Uterus (tissue), 4 donors: Measurements from ENCODE around the gene RAPGEF6. TPM values are rescaled to one million over a fixed set of nuclear protein-coding genes. Genes with fewer than 3 reads are reported as not detected.
"Not testable (repeated sequence)": the region's sequence is repeated elsewhere in the genome, so short reads cannot be mapped to it uniquely, and the experiment has no call there.

Experiments used
- DNase-seq, 2 donors: peaks; one replicate each; pipeline ENCODE4 v3.0.0-alpha.2; 2019 to 2020
- H3K27ac ChIP-seq, 2 donors: fragments of 200-600 bp; sonication (generic); 1 replicate in 1 of 2; 2 replicates in 1 of 2; pipeline ENCODE4 v1.5.1; 2016 to 2018
- H3K27me3 ChIP-seq, 2 donors: fragments of 200-600 bp; sonication (generic); one replicate each; pipeline ENCODE4 v1.5.1; 2018 to 2019; ENCODE audit warnings: control low read depth in 1 of 2
- H3K36me3 ChIP-seq, 2 donors: fragments of 200-600 bp; sonication (generic); one replicate each; pipeline ENCODE4 v1.5.1; 2019; ENCODE audit warnings: control low read depth in 1 of 2
- H3K4me1 ChIP-seq, 2 donors: fragments of 200-600 bp; sonication (generic); one replicate each; pipeline ENCODE4 v1.5.1; 2018 to 2019; ENCODE audit warnings: control low read depth in 1 of 2
- H3K4me3 ChIP-seq, 2 donors: fragments of 200-600 bp; sonication (generic); 1 replicate in 1 of 2; 2 replicates in 1 of 2; pipeline ENCODE4 v1.5.1; 2018 to 2019; ENCODE audit warnings: mild to moderate bottlenecking in 1 of 2
- H3K9me3 ChIP-seq, 2 donors: fragments of 200-600 bp; sonication (generic); one replicate each; pipeline ENCODE4 v1.5.1; 2019; ENCODE audit warnings: control low read depth in 1 of 2
- POLR2A ChIP-seq, 2 donors: fragments of 450-650 bp; IDR thresholded peaks; one replicate each; pipeline ENCODE4 v1.6.1; 2016; ENCODE audit warnings: antibody characterized with exemption in 2 of 2, mild to moderate bottlenecking in 1 of 2, moderate library complexity in 1 of 2
- intact Hi-C: fragments of 100-400 bp; cut with DNase I; formaldehyde crosslinking; loops from one replicate; pipeline ENCODE4 v1.15.1; 2023; ENCODE audit warnings: low total_unique reads
- total RNA-seq, 4 donors: library from RNA; depleted of rRNA in 3 of 4; stranded (reverse); fragments of >200 nt in 3 of 4; gene quantifications; one replicate each; pipeline versions ENCODE4 v1.1.0 to v1.2.4, GENCODE V29; 2014 to 2023
- TF ChIP-seq, protein P1 (sequence below), 4 experiments: fragments of 200-600 bp in 2 of 4; fragments of 450-650 bp in 2 of 4; sonication (generic) in 2 of 4; IDR thresholded peaks; one replicate each; pipeline ENCODE4 v1.5.1; 2016 to 2019; ENCODE audit warnings: antibody characterized with exemption in 4 of 4, mild to moderate bottlenecking in 2 of 4, moderate library complexity in 1 of 4
- donor health status: DM: yes; HTN: yes; CAD: no.

The RAPGEF6 gene
- total RNA-seq, 4 donors from 2014 or later = 11.8 to 36.8 (median 23.4) TPM

GRCh38 chr5:131605086-131605485 is 29.9 kb downstream of the RAPGEF6 start:
- no peak for DNase-seq

DNA sequence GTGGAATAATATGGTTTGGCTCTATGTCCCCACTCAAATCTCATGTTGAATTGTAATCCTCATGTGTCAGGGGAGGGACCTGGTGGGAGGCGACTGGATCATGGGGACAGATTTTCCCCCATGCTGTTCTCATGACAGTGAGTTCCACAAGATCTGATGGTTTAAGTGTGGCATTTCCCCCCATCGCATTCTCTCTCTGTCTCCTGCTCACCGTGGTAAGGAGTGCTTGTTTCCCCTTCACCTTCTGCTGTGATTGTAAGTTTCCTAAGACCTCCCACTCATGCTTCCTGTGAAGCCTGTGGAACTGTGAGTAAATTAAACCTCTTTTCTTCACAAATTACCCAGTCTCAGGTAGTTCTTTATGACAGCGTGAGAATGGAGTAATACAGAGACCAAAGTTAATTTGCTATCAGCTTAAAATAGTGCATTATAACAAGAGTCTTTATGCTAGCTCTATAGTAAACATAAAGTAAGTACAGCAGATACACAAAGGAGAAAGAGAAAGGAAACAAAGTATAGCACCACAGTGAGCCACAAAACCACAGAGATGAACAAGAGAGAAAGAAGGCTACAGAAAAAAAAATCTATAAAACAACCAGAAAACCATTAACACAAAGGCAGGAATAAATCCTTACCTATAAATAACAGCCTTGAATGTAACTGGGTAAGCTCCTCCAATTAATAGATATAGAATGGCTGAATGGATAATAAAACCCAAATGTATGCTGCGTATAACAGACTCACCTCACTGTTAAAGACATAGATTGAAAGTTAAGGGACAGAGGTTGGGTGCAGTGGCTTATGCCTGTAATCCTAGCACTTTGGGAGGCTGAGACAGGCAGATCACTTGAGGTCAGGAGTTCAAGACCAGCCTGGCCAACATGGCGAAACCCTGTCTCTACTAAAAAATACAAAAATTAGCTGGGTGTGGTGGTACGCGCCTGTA is 39.7 kb downstream of the RAPGEF6 start:
- H3K36me3 ChIP-seq = no peaks in the 10 kb centered on the region
- no peak for DNase-seq
- H3K27ac ChIP-seq = no peak overlapping the region
- H3K9me3 ChIP-seq = no peaks in the 10 kb centered on the region
- intact Hi-C loops = no loop called here
- H3K4me1 ChIP-seq = no peaks in the 10 kb centered on the region
- no peak for TF ChIP-seq POLR2A (IDR thresholded peaks at IDR 0.05)
- TF ChIP-seq, protein P1, sequence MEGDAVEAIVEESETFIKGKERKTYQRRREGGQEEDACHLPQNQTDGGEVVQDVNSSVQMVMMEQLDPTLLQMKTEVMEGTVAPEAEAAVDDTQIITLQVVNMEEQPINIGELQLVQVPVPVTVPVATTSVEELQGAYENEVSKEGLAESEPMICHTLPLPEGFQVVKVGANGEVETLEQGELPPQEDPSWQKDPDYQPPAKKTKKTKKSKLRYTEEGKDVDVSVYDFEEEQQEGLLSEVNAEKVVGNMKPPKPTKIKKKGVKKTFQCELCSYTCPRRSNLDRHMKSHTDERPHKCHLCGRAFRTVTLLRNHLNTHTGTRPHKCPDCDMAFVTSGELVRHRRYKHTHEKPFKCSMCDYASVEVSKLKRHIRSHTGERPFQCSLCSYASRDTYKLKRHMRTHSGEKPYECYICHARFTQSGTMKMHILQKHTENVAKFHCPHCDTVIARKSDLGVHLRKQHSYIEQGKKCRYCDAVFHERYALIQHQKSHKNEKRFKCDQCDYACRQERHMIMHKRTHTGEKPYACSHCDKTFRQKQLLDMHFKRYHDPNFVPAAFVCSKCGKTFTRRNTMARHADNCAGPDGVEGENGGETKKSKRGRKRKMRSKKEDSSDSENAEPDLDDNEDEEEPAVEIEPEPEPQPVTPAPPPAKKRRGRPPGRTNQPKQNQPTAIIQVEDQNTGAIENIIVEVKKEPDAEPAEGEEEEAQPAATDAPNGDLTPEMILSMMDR (IDR thresholded peaks at IDR 0.05) = no peak
- no peaks in the 10 kb centered on the region for H3K27me3 ChIP-seq
- H3K4me3 ChIP-seq = no peak overlapping the region

More at GRCh38 chr5:131605086-131605485, 29.9 kb downstream of the RAPGEF6 start:
- Histone ChIP-seq H3K9me3 (no peaks in the 10 kb centered on the region), H3K4me1 (peaks cover 0 to 4% of the 10 kb centered on the region in 2 donors), H3K36me3 (no peaks in the 10 kb centered on the region), H3K4me3 (no peak overlapping the region), H3K27me3 (no peaks in the 10 kb centered on the region), H3K27ac (no peak overlapping the region)
- intact Hi-C loops = no loop called here
- TF ChIP-seq, protein P1 (IDR thresholded peaks at IDR 0.05) = no peak
- TF ChIP-seq POLR2A (IDR thresholded peaks at IDR 0.05) = no peak

- H3K9me3 ChIP-seq = no peaks in the 10 kb centered on the region
- no peak for TF ChIP-seq POLR2A (IDR thresholded peaks at IDR 0.05)
- TF ChIP-seq, protein P1 (IDR thresholded peaks at IDR 0.05) = no peak
- H3K27ac ChIP-seq = no peak overlapping the region
- intact Hi-C loops = no loop called here
- no peak overlapping the region for H3K4me3 ChIP-seq
- no peaks in the 10 kb centered on the region for H3K36me3 ChIP-seq
- no peak for DNase-seq
- H3K4me1 ChIP-seq = no peaks in the 10 kb centered on the region
- no peaks in the 10 kb centered on the region for H3K27me3 ChIP-seq
These were observed 41.1 kb downstream of the RAPGEF6 start for GRCh38 chr5:131593921-131594320.

DNA sequence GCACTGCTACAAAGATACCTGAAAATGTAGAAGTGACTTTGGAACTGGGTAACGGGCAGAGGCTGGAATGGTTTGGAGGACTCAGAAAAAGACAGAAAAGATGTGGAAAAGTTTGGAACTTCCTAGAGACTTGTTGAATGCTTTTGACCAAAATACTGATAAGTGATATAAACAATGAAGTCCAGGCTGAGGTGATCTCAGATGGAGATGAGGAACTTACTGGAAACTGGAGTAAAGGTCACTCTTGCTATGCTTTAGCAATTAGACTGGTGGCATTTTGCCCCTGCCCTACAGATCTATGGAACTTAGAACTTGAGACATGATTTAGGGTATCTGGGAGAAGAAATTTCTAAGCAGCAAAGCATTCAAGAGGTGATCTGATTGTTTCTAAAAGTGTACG is 41.6 kb downstream of the RAPGEF6 start:
- H3K4me1 ChIP-seq, DNase-seq, intact Hi-C loops, H3K27me3 ChIP-seq, H3K9me3 ChIP-seq, H3K4me3 ChIP-seq, H3K27ac ChIP-seq, H3K36me3 ChIP-seq: not testable (repeated sequence)

GRCh38 chr5:131589510-131590348 is 45.3 kb downstream of the RAPGEF6 start:
- no peak for DNase-seq
- intact Hi-C loops = loop anchor here (5.0 kb wide), 1 partner anchor 473 kb away; the partner anchor contains the start of gene IL3
- H3K4me3 ChIP-seq = no peak overlapping the region

More at GRCh38 chr5:131589510-131590348, 45.3 kb downstream of the RAPGEF6 start:
- Histone ChIP-seq H3K4me1 (no peaks in the 10 kb centered on the region), H3K9me3 (no peaks in the 10 kb centered on the region), H3K27ac (no peak overlapping the region), H3K36me3 (no peaks in the 10 kb centered on the region), H3K27me3 (no peaks in the 10 kb centered on the region)
- TF ChIP-seq, protein P1 (IDR thresholded peaks at IDR 0.05) = peak; percentile 81 to 83 (median 82)
- TF ChIP-seq POLR2A (IDR thresholded peaks at IDR 0.05) = no peak
